Activated CD8-positive, alpha-beta memory T cell treated with anti-CD3 and anti-CD28 coated beads, Interleukin-2, amount 50 U/mL, for 1 hour (primary cell): ENCODE results near the gene HTRA3.
"Not testable (repeated sequence)": the region's sequence is repeated elsewhere in the genome, so short reads cannot be mapped to it uniquely, and the experiment has no call there.

Experiments
- DNase-seq: peaks from one replicate; pipeline ENCODE4 v3.0.0-alpha.2; 2020; ENCODE audit errors: extremely low read depth

Gene HTRA3

DNA sequence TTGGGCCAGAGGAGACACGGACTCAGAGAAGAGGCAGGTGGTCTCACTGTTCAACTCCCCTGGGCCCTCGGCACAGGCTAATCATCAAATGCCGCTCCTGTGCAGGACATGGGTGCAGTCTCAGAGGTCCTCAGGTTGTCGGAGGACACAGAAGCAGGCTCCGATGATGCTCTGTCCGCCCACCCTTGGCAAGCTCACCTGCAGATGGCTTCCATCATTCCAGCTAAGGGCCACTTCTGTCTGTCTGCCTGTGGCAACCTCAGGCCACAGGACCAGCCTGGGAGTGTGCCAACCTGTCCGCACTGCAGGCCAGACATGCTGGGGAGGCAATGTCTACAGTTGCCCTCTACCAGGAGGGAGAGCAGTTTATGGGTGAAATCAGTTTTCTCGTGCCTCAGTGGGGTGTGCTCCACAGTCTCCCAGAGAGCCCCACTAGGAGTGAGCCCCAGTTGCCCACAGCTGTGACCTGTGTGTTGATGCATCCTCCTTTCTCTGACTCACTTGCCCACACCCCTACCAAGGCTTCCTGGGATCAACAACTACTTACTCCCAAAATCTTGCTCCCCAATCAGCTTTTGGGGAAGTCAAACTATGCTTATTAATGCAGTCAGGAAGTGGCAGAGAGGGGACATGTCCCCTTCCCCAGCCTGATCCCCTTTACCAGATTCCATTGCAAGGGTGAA, 55.9 kb downstream of the HTRA3 start:
- no peak for DNase-seq

DNA sequence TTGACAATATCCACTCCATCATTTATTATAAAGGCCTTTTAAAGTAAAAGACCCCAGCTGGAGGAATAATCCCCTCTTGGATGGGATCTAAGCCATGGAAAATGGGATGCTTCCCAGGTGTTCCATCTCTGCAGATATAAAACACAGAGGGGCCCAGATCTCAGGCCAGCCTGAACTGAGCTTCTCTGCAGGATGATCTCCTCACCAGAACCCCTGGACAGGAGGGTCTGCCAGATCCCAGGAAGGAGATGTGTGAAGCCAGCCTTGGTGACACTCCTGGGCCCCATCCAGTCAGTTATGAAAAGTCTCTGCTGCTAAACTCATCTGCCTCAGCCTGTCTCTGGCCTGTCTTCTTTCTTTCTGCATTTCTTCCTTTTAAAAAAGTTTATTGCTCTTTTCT, 56.7 kb downstream of the HTRA3 start:
- no peak for DNase-seq

DNA sequence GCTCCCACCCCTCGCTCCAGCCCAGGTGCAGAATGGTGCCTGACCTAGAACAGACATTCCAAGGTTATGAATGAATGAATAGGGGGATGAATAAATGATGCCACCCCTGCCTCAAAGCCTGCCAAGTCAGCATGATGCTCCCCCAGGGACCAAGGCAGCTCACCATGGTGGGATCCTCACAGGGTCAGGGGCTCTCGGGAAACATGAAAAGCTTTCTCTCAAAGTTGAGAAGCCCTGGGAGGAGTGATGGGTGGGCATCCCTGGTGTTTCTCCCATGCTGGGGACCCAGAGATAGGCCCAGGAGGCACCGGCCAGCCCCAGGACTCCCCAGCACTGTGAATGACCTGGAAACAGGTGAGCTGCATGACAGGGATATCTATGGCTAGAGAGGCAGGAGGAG, 58.9 kb downstream of the HTRA3 start:
- DNase-seq, result no peak

DNA sequence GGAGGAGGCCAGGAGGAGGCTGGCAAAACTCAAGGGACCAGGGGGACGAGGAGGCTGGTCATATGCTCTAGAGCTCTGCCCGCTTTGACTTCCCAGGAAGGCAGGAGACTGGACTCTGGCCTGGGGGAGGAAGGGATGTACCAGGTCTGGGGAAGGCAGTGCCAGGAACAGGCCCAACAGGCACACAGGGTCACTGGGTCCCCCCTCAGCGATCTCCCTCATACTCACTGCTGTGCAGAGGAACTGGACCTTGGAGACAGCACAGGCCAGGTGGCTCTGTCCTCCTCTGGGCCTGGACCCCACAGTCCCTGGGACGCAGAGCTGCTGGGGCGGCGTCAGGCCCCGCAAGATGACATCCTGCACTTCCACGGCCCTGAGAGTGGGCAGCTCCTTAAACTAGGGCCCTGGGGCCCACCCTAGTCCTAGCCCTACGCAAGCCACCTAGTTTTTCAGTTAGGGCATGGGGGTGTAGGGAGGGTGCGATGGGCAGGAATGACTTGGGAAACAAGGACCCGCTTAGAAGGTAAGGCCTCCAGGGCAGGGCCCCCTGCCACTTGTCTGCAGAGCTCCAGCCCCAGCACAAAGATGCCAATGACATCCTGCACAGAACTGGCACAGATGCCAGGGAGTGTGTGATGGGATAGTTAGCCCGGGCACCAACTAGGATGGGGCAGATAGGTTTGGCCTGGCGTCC, 59.5 kb downstream of the HTRA3 start:
- DNase-seq, result no peak

DNA sequence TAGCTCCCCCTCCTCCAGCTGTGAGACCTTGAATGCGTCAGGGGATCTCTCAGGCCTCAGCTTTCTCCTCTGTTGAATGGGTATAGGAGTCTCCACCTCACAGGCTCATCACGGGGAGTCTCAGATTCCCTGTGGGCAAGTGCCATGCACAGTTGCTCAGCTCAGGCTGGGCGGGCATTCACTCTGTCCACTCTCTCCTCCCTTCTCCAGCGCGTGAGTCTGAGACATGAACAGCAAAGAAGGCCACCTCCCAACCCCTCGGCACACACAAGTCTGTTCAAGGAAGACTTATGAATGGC, 60.0 kb downstream of the HTRA3 start:
- DNase-seq, result no peak

DNA sequence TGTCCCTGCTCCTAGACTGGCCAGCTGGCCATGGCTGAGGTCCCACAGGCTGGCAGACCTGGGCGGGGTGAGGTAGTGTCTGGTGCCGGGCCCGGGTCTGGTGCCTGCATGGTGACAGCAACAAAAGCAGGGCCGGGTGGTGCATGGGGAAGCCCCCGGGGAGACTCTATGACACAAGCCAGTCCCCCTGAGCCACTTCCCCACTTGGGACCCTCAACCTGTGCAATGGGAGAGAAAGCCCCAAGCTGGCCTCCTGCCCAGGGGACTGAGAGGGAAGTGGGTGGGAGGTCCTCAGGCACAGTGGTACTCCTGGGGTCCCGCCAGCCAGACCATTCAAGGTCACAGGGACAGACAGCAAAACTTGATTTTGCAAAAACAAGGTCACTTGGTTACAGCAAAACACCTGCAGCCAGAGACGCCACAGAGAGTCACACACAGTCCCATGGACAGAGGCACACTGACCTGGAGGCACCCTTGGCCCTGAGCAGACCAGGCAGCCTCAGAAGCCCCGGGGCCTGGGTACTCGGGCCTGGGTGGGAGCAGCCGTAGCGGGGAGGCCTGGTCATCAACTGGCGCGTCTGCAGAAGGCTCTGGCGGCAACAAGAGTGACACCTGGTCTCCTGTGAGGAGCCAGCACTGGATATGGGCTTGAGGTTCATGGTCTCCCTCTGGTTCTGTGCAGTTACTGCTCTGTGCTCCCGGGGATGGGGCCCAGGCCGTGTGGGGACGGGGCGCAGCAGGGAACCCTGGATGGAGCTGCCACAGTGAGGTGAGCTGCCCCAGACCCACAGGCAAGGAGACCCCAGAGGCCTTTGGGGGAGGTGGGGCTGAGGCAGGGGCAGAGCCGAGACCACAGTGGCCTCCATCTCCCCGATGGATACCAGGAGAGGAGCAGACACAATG, 60.6 kb downstream of the HTRA3 start:
- DNase-seq, result no peak

DNA sequence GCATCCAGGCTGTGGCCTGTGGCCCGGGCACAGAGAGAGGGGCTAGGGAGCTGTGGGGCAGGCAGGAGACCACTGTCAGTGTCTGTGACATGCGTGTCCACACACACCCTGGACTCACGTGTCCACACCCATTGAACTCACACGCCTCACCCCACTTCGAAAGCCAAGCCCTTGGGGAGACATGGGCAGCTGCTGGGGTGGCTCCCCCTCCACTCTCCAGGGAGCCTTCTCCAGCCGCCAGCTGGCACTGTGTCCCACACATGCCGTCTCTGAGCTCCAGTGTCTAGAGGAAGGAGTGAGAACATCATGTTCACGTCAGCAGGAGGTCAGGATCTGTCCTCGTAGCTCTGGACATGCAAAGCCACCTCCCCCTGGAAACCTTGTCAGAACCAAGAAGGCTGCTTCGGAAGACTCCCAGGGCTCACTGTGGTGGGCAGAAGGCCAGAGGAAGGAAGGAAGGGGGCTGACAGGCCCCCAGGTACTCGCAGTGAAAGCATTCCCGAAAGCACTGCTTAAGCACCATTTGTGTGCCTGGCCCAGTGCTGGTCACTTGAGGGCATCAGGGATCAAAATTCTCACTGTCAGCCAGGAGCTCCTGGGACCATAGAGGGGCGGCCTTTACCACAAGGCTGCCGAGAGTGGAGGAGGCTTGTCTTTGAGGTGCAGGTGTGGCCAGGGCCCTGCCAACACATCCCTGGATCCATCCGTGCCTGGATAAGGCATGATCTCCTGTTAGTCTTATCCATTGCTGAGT, 61.4 kb downstream of the HTRA3 start:
- DNase-seq, result no peak

DNA sequence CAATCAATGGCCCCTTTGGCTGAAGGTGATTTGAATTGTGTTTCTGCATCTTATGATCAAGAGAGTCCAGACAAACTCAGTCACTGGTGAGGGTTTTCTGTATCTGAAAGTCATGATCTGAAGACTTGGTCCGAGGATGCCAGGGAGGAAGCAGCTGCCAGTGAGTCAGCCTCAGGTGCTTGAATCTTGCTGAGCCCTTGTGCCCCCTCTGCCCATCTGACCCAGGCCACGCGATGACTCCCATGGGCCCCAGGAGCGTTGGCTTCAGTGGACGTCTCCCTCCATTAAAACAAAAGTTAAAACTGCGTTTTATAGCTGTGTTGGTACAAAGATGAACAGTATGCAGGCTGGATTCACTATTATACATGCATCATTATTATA, 62.0 kb downstream of the HTRA3 start:
- no peak for DNase-seq

DNA sequence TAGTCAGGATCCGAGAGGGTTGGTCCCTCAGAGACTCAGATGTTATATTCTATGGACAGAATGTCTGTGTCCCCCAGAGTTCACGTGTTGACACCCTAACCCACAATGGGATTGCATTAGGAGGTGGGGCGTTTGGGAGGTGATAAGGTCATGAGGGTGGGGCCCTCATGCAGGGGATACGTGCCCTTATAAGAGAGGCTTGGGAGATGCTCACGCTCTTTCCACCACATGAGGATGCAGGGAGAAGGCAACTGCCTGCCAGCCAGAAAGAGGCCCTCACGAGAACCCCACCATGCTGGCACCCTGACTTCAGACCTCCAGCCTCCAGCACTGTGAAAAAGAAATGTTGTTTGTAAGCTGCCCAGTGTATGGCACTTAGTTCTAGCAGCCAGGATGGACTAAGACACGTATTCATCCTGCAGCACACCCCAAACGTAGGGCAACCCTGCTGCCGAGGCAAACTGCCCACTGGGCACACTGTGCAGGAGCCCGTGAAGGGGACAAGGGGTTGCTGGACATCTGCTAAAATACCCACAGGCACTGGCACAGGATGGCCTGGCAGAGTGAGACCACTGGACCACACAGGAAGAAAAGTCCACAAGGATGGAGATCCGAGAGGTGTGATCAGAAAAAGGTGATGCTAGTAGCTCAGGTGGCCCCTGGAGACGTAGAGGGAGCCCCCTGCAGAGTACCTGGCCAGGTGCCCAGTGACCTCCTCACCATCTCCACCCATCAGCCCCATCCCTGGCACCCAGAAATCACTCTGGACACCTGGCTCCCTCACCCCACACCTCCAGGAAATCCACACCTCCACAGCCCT, 62.7 kb downstream of the HTRA3 start:
- no peak for DNase-seq

DNA sequence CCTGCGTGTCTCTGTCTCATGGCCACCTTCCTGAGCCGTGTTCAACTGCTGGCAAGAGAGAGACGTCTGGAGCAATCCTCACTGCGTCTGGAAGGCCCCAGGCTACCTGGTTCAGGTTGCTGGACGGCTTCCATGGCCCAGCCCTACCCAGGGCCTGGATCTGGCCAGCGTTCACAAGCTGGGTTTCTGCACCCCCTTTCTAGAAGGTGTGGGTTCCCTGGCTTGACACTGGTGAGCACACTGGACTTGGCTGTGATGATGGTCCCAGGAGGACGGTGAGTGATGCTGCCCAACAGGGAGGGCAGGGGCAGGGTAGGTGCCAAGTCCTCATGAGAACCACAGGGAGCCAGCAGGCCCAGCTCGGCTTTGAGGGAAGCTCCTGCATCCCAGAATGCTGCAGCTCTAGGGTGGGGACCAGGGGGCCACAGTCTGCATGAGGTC, 63.4 kb downstream of the HTRA3 start:
- no peak for DNase-seq

DNA sequence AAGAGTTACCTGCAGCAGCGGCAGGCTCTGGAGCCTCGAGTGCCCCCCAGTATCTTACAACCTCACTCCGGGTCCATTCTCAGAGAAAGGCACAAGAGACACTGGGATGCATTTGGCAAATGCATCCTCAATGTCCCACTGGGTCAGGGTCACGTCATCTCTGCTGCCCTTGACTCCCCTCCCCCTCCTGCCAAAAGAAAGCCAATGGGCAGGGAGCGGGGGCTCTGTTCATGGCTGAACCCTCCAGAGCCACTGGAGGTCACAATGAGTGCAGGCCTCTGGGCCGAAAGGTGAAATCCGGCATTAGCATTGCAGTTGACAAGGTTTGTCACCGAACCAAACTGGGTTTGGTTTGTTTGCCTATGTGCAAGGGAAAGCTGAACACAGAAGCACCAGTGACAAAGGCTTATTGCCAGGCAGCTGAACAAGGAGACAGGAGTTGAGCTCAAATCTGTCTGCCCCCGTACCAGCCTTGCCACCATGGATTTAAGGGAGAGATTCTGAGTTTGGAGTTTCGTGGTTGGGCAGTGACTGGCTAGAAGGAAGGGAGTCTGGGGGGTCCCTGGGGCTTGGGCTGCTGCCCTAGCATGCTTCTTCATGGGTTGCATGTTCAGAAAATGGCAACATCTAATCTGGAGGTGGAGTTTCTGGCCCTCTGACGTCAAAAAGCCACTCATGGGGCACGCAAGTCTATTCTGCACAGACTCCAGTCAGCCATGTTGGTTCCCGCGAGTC, 64.3 kb downstream of the HTRA3 start:
- no peak for DNase-seq

DNA sequence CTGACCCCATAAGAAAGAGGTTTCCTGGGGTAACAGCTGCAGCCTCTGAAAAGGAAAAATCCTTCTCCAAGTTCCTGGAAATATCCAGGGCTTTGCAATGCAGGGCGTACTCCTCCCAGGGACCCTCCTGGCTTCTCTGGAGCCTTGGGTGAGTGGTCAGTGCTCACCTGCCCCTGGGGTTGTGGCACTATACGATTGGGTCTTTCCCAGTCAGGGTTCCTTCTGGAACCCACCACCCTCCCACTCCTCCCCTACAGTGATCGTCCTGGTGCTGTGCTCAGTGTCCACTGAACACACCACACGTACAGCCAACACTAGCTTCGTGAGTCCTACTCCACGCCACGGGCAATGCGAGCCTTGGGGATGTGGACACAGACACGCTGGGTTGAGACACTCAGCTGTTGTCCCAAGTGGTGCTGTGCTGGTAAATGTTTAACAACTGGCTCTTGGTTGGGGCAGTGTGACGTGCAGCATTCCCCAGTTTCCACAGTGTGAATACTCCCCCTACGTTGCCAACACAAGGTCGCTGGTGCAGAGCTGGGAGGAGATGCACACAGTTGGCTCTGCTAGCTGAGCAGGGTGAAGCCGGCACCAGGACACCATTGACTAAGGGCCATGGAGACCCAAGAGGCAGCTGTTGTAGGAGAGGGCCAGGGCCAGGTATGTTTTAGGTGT, 65.4 kb downstream of the HTRA3 start:
- no peak for DNase-seq

DNA sequence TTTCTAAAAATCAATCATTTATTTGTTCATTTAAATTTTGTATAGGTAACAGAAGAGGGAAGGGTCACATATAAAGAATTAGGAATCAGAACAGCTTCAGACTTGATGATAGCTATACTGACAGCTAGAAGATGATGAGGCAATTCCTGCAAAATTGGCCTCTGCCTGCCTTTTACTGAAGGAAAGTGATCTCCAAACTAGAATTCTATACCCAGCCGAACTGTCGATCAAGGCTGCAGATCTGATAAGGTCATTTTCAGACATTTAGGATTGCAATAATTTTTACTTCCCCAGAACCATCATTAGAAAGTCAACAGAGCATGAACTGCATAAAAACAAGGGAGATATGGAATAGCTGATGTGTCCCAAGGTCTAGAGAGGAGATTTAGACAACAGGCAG, 66.3 kb downstream of the HTRA3 start:
- no peak for DNase-seq

DNA sequence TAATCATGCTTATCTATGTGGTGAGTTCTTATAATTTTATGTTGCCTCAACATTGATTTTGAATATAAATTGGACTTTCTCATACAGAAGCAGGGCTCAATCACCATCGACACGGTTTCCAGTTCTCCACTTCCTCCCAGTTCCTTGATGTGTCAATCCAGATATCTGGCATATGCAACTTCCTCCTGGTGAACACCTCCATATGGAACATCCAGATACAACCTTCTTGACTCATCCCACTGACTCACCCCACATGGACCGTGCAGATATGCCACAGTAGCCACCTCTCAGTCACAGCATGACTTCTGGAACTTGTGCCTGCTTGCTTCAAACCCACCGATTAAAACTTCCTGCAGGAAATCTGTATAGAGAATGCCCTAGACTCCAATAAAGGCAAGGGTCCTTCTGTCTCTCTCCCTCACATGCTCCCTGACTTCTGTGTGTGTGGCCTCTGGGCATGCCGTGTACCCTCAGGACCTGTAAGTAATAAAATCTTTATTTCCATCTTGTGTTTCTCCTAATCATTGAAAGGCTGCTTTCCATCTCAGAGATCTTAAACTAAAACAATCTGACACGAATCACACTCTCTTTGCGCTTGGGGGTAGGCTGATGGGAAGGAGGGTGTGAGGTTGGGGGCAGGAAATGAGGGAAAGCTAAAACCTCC, 67.0 kb downstream of the HTRA3 start:
- DNase-seq, result no peak

DNA sequence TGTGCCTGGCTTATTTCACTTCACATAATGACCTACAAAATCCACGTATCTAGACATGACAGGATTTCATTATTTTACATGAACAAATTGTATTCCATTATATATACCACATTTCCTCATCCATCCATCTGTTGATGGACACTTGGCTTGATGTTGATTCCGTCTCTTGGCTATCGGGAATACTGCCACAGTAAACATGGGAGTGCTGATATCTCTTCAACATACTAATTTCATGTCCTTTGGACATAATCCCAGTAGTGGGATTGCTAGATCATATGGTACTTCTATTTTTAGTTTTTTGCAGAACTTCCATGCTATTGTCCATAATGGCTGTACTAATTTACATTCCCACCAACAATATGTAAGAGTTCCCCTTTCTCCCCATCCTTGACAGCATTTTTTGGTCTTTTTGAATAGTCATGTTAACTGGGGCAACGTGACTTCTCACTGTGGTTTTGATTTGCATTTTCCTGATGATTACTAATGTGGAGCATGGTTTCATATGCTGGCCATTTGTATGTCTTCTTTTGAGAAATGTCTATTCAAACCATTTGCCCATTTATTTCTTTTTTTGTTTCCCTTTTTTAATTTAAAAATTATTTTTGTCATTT, 68.9 kb downstream of the HTRA3 start:
- no peak for DNase-seq

DNA sequence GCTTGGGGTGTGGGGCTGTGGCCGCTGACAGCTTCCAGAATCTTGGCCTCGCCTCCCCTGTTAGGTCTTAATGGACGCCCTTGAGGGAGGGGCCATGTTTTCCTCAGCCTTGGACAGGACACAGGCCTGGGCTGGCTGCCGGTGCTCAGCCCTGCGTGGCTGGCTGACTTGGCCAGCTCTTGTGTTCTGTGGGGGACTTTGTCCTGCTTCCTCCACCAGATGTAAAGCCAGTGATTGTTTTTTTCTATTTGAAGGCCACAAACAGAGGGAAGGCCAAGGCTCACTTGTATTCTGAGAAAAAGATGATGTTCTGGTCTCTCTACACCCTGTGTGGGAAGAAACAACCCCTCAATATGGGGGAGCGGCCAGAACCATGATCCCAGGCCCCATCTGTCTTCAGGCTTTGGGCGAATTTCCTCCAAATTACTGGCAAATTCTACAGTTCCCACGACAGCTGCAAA, 71.3 kb downstream of the HTRA3 start:
- no peak for DNase-seq

DNA sequence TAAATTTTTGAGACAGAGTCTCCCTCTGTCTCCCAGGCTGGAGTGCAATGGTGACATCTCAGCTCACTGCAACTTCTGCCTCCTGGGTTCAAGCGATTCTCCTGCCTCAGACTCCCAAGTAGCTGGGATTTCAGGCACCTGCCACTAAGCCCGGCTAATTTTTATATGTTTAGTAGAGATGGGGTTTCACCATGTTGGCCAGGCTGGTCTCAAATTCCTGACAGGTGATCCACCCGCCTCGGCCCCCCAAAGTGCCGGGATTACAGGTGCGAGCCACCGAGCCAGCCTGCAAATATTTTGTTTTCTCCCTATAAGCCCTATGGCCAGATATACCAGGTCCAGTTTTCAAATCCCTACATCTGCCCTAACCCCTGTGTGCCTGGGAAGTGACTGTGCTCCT, 71.7 kb downstream of the HTRA3 start:
- DNase-seq, result not testable (repeated sequence)

DNA sequence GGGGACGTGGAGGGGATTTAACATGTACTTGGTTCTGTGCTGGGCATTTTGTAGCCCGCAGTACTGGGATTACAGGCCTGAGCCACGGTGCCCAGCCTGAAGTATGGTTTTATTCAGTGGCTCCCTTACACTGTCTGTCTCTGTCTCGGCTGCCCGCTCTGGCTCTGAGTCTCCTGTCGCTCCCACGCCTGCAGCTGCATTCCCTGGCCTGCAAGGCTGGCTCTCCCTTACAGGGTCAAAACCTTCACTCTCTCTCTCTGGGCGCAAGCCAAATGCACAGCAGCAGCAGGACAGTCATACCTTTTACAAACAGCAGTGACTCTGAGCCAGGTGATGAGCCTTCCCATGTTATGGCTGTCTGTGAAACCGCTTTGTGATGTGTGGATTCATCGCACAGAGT, 72.1 kb downstream of the HTRA3 start:
- no peak for DNase-seq
